Natural killer cell treated with Interleukin-12 subunit alpha and Interleukin-12 subunit beta and Interleukin-15 and Interleukin-18, amount 100 ng/mL, for 72 hours (primary cell): Measurements from ENCODE around the gene SLC35F3. TPM values are rescaled to one million over a fixed set of nuclear protein-coding genes. Genes with fewer than 3 reads are reported as not detected.

Source experiments
- ATAC-seq, 2 donors: fragments of 150-1000 bp; cut with Tn5 transposase in 1 of 2; sonication (Bioruptor Pico), chemical (Tn5 transposase) in 1 of 2; 2 replicates each; pipeline ENCODE4 v1.10.0; 2021
- DNase-seq: peaks from one replicate; pipeline ENCODE4 v3.0.0; 2022; ENCODE audit warnings: low spot score
- H3K27ac Mint-ChIP-seq, 2 donors: 1 replicate in 1 of 2; 2 replicates in 1 of 2; pipeline ENCODE4 v1.8.0; 2022; ENCODE audit warnings: mixed read lengths in 2 of 2, mild to moderate bottlenecking in 1 of 2, moderate library complexity in 1 of 2
- H3K27me3 Mint-ChIP-seq, 2 donors: 1 replicate in 1 of 2; 2 replicates in 1 of 2; pipeline ENCODE4 v1.8.0; 2022; ENCODE audit warnings: mixed read lengths in 2 of 2
- H3K36me3 Mint-ChIP-seq: one replicate; pipeline ENCODE4 v1.8.0; 2022; ENCODE audit warnings: mixed read lengths
- H3K4me1 Mint-ChIP-seq, 2 donors: 1 replicate in 1 of 2; 2 replicates in 1 of 2; pipeline ENCODE4 v1.8.0; 2022; ENCODE audit warnings: low read depth in 2 of 2, mixed read lengths in 2 of 2, mild to moderate bottlenecking in 1 of 2
- H3K4me3 Mint-ChIP-seq: one replicate; pipeline ENCODE4 v1.8.0; 2022; ENCODE audit warnings: mixed read lengths
- H3K9me3 Mint-ChIP-seq: 2 replicates; pipeline ENCODE4 v1.8.0; 2022; ENCODE audit warnings: mixed read lengths
- total RNA-seq, 2 donors: library from RNA; stranded (reverse); gene quantifications; one replicate each; pipeline ENCODE4 v1.2.3, GENCODE V29; 2022

Gene SLC35F3
- total RNA-seq, 2 donors from 2014 or later: 0.14 to 0.56 TPM

DNA sequence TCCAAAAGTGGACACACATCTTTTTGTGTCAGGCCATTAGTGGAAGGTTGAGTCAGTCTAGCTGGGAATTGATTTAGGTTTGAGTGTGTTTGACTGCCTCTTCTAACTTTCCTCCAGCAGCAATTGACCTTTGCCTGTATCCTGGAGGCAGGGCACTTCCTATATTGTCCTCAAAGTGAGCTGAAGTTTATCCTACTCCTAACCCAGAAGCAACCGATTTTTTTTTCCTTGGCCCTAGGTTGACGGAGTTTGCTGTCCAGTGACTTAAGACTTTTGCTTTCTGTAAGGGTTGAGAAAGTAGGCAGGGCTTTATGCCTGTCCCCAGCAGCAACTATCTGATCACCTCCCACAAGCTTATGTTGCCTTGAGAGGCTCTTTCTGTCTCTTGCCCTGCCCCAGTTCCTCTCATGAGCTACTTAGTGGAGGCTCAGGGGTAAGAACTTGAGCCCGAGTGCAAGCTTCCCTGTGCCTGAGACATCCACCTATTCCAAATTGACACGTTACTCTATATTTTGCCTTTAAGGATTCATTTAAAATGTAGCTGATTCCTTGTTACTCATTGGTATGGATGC lies 30.9 kb downstream of the SLC35F3 start:
- Mint-ChIP-seq H3K4me3 (no peak overlapping the region), H3K27me3 (peaks cover 3 to 30% of the 10 kb centered on the region in 2 donors), H3K4me1 (no peaks in the 10 kb centered on the region), H3K27ac (no peak overlapping the region), H3K9me3 (no peaks in the 10 kb centered on the region), H3K36me3 (no peaks in the 10 kb centered on the region)
- DNase-seq (no peak), ATAC-seq (no peak)

DNA sequence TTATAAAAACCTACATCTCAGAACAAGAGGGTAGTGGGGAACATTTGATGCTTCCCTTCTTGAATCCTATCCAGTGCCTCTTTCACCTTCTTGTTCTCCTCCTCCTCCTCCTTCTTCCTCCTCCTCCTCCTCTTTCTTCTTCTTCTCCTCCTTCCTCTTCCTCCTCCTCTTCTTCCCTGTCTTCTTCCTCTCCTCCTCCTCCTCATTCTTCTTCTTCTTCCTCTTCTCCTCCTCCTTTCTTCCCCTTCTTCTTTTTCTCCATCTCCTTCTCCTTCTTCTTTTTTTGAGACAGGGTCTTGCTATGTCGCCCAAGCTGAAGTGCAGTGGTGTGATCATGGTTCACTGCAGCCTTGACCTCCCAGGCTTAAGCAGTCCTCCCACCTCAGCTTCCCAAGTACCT lies 31.9 kb downstream of the SLC35F3 start:
- no peak overlapping the region for H3K27ac Mint-ChIP-seq
- no peaks in the 10 kb centered on the region for H3K4me1 Mint-ChIP-seq
- peaks cover 3 to 30% of the 10 kb centered on the region in 2 donors for H3K27me3 Mint-ChIP-seq

GRCh38 chr1:233936842-233937241 lies 32.4 kb downstream of the SLC35F3 start:
- ATAC-seq (no peak), DNase-seq (no peak)
- Mint-ChIP-seq H3K4me3 (no peak overlapping the region), H3K9me3 (no peaks in the 10 kb centered on the region), H3K4me1 (no peaks in the 10 kb centered on the region), H3K36me3 (no peaks in the 10 kb centered on the region), H3K27ac (no peak overlapping the region), H3K27me3 (peaks cover 3 to 30% of the 10 kb centered on the region in 2 donors)

More for the DNA sequence above, 31.9 kb downstream of the SLC35F3 start:
- DNase-seq (no peak), ATAC-seq (no peak)
- Mint-ChIP-seq H3K36me3 (no peaks in the 10 kb centered on the region), H3K4me3 (no peak overlapping the region), H3K9me3 (no peaks in the 10 kb centered on the region)

- no peak for ATAC-seq
- DNase-seq: no peak
- Mint-ChIP-seq H3K9me3 (peaks cover 3% of the 10 kb centered on the region), H3K27ac (no peak overlapping the region), H3K4me3 (no peak overlapping the region), H3K36me3 (no peaks in the 10 kb centered on the region), H3K27me3 (peaks cover 3 to 39% of the 10 kb centered on the region in 2 donors), H3K4me1 (no peaks in the 10 kb centered on the region)
Measured at GRCh38 chr1:233938476-233938875, 34.0 kb downstream of the SLC35F3 start.

DNA sequence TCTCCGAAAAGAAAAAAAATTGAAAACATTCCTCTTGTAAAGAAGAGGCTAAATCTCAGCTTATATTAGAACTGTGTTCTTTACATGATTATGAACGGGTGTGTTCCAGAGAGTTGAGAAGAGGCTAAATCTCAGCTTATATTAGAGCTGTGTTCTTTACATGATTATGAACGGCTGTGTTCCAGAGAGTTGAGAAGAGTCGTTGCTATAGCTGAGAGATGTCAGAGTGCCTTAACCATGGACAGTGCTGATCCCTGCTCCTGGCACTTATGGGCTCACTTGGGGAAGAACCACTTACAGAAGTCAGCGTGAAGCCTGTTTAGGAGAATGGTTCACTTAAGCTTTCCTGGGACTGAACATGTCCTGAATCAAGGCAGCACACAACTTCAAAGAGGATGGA lies 35.0 kb downstream of the SLC35F3 start:
- no peak for ATAC-seq
- DNase-seq: no peak
- H3K4me1 Mint-ChIP-seq: no peaks in the 10 kb centered on the region
- peaks cover 3% of the 10 kb centered on the region for H3K9me3 Mint-ChIP-seq
- no peak overlapping the region for H3K27ac Mint-ChIP-seq
- H3K27me3 Mint-ChIP-seq: peaks cover 3 to 45% of the 10 kb centered on the region in 2 donors
- H3K4me3 Mint-ChIP-seq: no peak overlapping the region
- H3K36me3 Mint-ChIP-seq: no peaks in the 10 kb centered on the region

- no peak overlapping the region for H3K27ac Mint-ChIP-seq
- H3K4me1 Mint-ChIP-seq: no peaks in the 10 kb centered on the region
- no peak overlapping the region for H3K4me3 Mint-ChIP-seq
- no peak for ATAC-seq
- H3K9me3 Mint-ChIP-seq: peaks cover 5% of the 10 kb centered on the region
- H3K36me3 Mint-ChIP-seq: no peaks in the 10 kb centered on the region
- DNase-seq: no peak
- H3K27me3 Mint-ChIP-seq: peaks cover 3 to 45% of the 10 kb centered on the region in 2 donors
Measured at GRCh38 chr1:233940908-233941307, 36.4 kb downstream of the SLC35F3 start.

- Mint-ChIP-seq H3K36me3 (no peaks in the 10 kb centered on the region), H3K27me3 (peaks cover 3 to 22% of the 10 kb centered on the region in 2 donors), H3K4me3 (no peak overlapping the region), H3K27ac (no peak overlapping the region), H3K9me3 (peaks cover 8% of the 10 kb centered on the region), H3K4me1 (no peaks in the 10 kb centered on the region)
- no peak for ATAC-seq
- no peak for DNase-seq
Measured at GRCh38 chr1:233944601-233945000, 40.1 kb downstream of the SLC35F3 start.

GRCh38 chr1:233945573-233945972 lies 41.1 kb downstream of the SLC35F3 start:
- H3K27ac Mint-ChIP-seq: no peak overlapping the region
- no peak for DNase-seq
- no peaks in the 10 kb centered on the region for H3K4me1 Mint-ChIP-seq
- no peak for ATAC-seq
- H3K36me3 Mint-ChIP-seq: no peaks in the 10 kb centered on the region
- peaks cover 8% of the 10 kb centered on the region for H3K9me3 Mint-ChIP-seq
- no peak overlapping the region for H3K4me3 Mint-ChIP-seq
- H3K27me3 Mint-ChIP-seq: peaks cover 3 to 25% of the 10 kb centered on the region in 2 donors

- Mint-ChIP-seq H3K9me3 (peaks cover 8% of the 10 kb centered on the region), H3K27ac (no peak overlapping the region), H3K36me3 (no peaks in the 10 kb centered on the region), H3K4me3 (no peak overlapping the region), H3K4me1 (no peaks in the 10 kb centered on the region), H3K27me3 (peaks cover 3 to 29% of the 10 kb centered on the region in 2 donors)
- no peak for DNase-seq
- ATAC-seq: no peak
Measured at GRCh38 chr1:233945979-233946378, 41.5 kb downstream of the SLC35F3 start.

DNA sequence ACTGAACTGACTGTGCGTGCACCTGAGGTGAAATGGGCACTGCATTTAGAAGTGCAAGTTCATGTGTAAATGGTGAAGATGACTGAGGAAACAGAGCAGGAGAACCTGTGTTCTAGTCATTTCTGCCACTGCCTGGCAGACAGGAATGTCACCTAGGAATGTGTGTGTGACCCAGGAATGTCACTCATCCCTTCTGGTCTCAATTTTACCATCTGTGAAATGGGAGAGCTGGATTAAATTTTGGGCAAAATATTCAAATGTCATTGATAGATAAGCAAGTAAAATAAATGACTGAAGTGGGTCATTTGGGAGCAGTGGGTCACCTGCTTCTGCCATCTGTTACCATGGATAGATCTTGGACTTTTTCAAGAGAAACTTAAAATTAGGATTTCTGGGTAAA lies 42.2 kb downstream of the SLC35F3 start:
- peaks cover under 1% of the 10 kb centered on the region for H3K36me3 Mint-ChIP-seq
- no peak overlapping the region for H3K4me3 Mint-ChIP-seq
- ATAC-seq (no peak), DNase-seq (no peak)
- H3K27me3 Mint-ChIP-seq: peaks cover 3 to 30% of the 10 kb centered on the region in 2 donors
- H3K27ac Mint-ChIP-seq: no peak overlapping the region
- H3K9me3 Mint-ChIP-seq: peaks cover 8% of the 10 kb centered on the region
- no peaks in the 10 kb centered on the region for H3K4me1 Mint-ChIP-seq

- Mint-ChIP-seq H3K9me3 (peaks cover 7% of the 10 kb centered on the region), H3K4me1 (no peaks in the 10 kb centered on the region), H3K27me3 (peaks cover 3 to 15% of the 10 kb centered on the region in 2 donors), H3K4me3 (no peak overlapping the region), H3K36me3 (peaks cover 6% of the 10 kb centered on the region), H3K27ac (no peak overlapping the region)
- ATAC-seq: no peak
- no peak for DNase-seq
Measured at GRCh38 chr1:233951804-233952203, 47.3 kb downstream of the SLC35F3 start.

- Mint-ChIP-seq H3K27me3 (no peaks in the 10 kb centered on the region), H3K4me3 (no peak overlapping the region), H3K27ac (no peak overlapping the region), H3K9me3 (peaks cover 3% of the 10 kb centered on the region), H3K36me3 (no peaks in the 10 kb centered on the region), H3K4me1 (no peaks in the 10 kb centered on the region)
- ATAC-seq (no peak), DNase-seq (no peak)
Measured at GRCh38 chr1:233957691-233958090, 53.2 kb downstream of the SLC35F3 start.

GRCh38 chr1:233959102-233959501 lies 54.6 kb downstream of the SLC35F3 start:
- no peak overlapping the region for H3K4me3 Mint-ChIP-seq
- H3K9me3 Mint-ChIP-seq: no peaks in the 10 kb centered on the region
- H3K27ac Mint-ChIP-seq: no peak overlapping the region
- no peaks in the 10 kb centered on the region for H3K36me3 Mint-ChIP-seq
- H3K27me3 Mint-ChIP-seq: no peaks in the 10 kb centered on the region
- ATAC-seq (no peak), DNase-seq (no peak)
- no peaks in the 10 kb centered on the region for H3K4me1 Mint-ChIP-seq

GRCh38 chr1:233959971-233960370 lies 55.5 kb downstream of the SLC35F3 start:
- H3K4me1 Mint-ChIP-seq: no peaks in the 10 kb centered on the region
- H3K9me3 Mint-ChIP-seq: peaks cover 4% of the 10 kb centered on the region
- H3K27ac Mint-ChIP-seq: no peak overlapping the region
- no peaks in the 10 kb centered on the region for H3K36me3 Mint-ChIP-seq
- H3K4me3 Mint-ChIP-seq: no peak overlapping the region
- H3K27me3 Mint-ChIP-seq: peaks cover 0 to 4% of the 10 kb centered on the region in 2 donors
- DNase-seq (no peak), ATAC-seq (no peak)

DNA sequence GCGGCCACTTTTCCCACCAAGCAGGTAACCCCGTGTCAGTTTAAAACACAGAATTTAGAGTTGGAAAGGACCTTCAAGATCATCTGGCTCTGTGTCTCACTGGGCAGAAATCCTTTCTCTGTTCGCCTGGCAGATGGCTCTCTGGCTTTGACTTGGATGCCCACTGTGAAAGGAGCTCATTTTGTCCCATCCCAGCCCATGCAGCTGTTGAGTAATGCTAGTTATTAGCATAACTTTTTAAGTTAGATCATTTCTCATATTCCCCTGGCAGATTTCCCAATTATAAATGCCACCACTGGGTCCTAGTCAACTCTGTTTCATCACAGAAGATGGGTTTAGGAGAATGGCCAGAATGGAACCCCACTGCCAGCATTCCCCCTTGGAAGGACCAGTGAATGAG lies 55.9 kb downstream of the SLC35F3 start:
- H3K4me3 Mint-ChIP-seq: no peak overlapping the region
- no peak for ATAC-seq
- peaks cover 4% of the 10 kb centered on the region for H3K9me3 Mint-ChIP-seq
- no peak for DNase-seq
- H3K27me3 Mint-ChIP-seq: peaks cover 0 to 4% of the 10 kb centered on the region in 2 donors
- H3K4me1 Mint-ChIP-seq: no peaks in the 10 kb centered on the region
- no peak overlapping the region for H3K27ac Mint-ChIP-seq
- H3K36me3 Mint-ChIP-seq: no peaks in the 10 kb centered on the region
